ENCODE results near the gene BCAS3.

DNA sequence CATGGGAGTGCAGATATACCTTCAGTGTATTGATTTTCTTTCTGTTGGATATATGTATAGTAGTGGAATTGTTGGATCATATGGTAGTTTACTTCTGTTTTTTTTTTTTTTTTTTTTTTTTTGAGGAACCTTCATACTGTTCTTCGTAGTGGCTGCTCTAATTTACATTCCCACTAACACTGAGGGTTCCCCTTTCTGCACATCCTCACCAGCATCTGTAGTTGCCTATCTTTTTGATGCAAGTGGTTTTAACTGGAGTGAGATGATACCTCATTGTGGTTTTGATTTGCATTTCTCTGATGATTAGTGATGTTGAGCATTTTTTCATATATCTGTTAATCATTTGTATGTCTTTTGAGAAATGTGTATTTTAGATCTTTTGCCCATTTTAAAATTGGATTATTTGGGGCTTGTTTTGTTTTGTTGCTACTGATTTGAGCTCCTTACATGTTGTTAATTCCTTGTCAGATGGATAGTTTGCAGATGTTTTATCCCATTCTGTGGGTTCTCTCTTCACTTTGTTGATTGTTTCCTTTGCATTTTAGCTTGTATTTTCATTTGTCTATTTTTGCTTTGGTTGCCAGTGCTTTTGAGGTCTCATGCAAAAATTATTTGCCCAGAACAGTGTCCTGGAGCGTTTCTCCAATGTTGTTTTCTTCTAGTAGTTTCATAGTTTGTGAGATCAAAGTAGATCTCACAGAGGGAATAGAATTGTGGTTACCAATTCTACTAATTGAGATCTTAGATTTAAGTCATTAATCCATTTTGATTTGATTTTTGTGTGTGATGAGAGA lies 25.0 kb upstream of the BCAS3 start:
- TF ChIP-seq, protein P1, sequence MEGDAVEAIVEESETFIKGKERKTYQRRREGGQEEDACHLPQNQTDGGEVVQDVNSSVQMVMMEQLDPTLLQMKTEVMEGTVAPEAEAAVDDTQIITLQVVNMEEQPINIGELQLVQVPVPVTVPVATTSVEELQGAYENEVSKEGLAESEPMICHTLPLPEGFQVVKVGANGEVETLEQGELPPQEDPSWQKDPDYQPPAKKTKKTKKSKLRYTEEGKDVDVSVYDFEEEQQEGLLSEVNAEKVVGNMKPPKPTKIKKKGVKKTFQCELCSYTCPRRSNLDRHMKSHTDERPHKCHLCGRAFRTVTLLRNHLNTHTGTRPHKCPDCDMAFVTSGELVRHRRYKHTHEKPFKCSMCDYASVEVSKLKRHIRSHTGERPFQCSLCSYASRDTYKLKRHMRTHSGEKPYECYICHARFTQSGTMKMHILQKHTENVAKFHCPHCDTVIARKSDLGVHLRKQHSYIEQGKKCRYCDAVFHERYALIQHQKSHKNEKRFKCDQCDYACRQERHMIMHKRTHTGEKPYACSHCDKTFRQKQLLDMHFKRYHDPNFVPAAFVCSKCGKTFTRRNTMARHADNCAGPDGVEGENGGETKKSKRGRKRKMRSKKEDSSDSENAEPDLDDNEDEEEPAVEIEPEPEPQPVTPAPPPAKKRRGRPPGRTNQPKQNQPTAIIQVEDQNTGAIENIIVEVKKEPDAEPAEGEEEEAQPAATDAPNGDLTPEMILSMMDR (IDR thresholded peaks at IDR 0.05 in 4 of 5, conservative IDR thresholded peaks at IDR 0.05 in 1 of 5): no peak
- TF ChIP-seq POLR2A (IDR thresholded peaks at IDR 0.05): no peak
